HepG2 (cell line): Measurements from ENCODE around the gene ATP5PF. TPM values are rescaled to one million over a fixed set of nuclear protein-coding genes. Genes with fewer than 3 reads are reported as not detected.
A peak's percentile ranks its signal among the peaks of the same experiment; 100 is the strongest.

ENCODE experiments used
- BRF2 ChIP-seq: sonication (generic); formaldehyde crosslinking; IDR thresholded peaks from 2 replicates; pipeline ENCODE4 v1.8.1; 2022; ENCODE audit warnings: mild to moderate bottlenecking, missing genetic modification reagents
- CAMTA2 ChIP-seq: sonication (generic); formaldehyde crosslinking; IDR thresholded peaks from 2 replicates; pipeline ENCODE4 v1.4.0; 2020; ENCODE audit warnings: mild to moderate bottlenecking, missing genetic modification reagents, borderline replicate concordance
- CCAR2 ChIP-seq: fragments of 200-400 bp; formaldehyde crosslinking; optimal IDR thresholded peaks from 2 replicates; pipeline ENCODE3; 2018; ENCODE audit warnings: low read depth, mild to moderate bottlenecking, low read length, moderate library complexity
- FUBP1 ChIP-seq: sonication (generic); formaldehyde crosslinking; IDR thresholded peaks from 2 replicates; pipeline ENCODE4 v1.5.1; 2020; ENCODE audit warnings: missing genetic modification reagents, mild to moderate bottlenecking, borderline replicate concordance
- HNF4A ChIP-seq: sonication (generic); formaldehyde crosslinking; IDR thresholded peaks from 2 replicates; pipeline ENCODE4 v1.4.0; 2020; ENCODE audit warnings: missing genetic modification reagents
- KLF15 ChIP-seq: sonication (generic); formaldehyde crosslinking; IDR thresholded peaks from 2 replicates; pipeline ENCODE4 v1.8.1; 2023; ENCODE audit warnings: borderline replicate concordance, mild to moderate bottlenecking, inconsistent platforms, missing genetic modification reagents, mixed read lengths
- MXD1 ChIP-seq: sonication (generic); formaldehyde crosslinking; IDR thresholded peaks from 2 replicates; pipeline ENCODE4 v1.4.0; 2020; ENCODE audit warnings: mild to moderate bottlenecking, missing genetic modification reagents
- PAF1 ChIP-seq: IDR thresholded peaks from 2 replicates; pipeline ENCODE4 v1.6.1; 2016; ENCODE audit warnings: missing genetic modification reagents, missing compliant biosample characterization
- RFXANK ChIP-seq: IDR thresholded peaks from 2 replicates; pipeline ENCODE4 v1.6.1; 2016
- RNF2 ChIP-seq: fragments of 450-650 bp; conservative IDR thresholded peaks from 2 replicates; pipeline ENCODE4 v1.6.1; 2016; ENCODE audit warnings: low read depth
- STAT6 ChIP-seq: sonication (generic); formaldehyde crosslinking; IDR thresholded peaks from 2 replicates; pipeline ENCODE4 v1.4.0; 2020; ENCODE audit warnings: missing genetic modification reagents, mild to moderate bottlenecking, borderline replicate concordance
- TAF15 ChIP-seq: fragments of 200-400 bp; formaldehyde crosslinking; IDR thresholded peaks from one replicate; pipeline ENCODE4 v1.6.1; 2018; ENCODE audit warnings: mild to moderate bottlenecking, low read depth, low read length; ENCODE audit not compliant: poor library complexity, severe bottlenecking
- ZBTB3 ChIP-seq: sonication (generic); formaldehyde crosslinking; IDR thresholded peaks from 2 replicates; pipeline ENCODE4 v1.4.0; 2020; ENCODE audit warnings: low read depth, mild to moderate bottlenecking, moderate library complexity, missing genetic modification reagents, borderline replicate concordance
- ZNF121 ChIP-seq: sonication (generic); formaldehyde crosslinking; IDR thresholded peaks from 2 replicates; pipeline ENCODE4 v1.5.0; 2020; ENCODE audit warnings: mild to moderate bottlenecking, missing genetic modification reagents
- ZNF503 ChIP-seq: sonication (generic); formaldehyde crosslinking; IDR thresholded peaks from 2 replicates; pipeline ENCODE4 v1.4.0; 2020; ENCODE audit warnings: missing genetic modification reagents
- ZNF552 ChIP-seq: sonication (generic); formaldehyde crosslinking; IDR thresholded peaks from 2 replicates; pipeline ENCODE4 v1.9.0; 2022; ENCODE audit warnings: missing genetic modification reagents, mild to moderate bottlenecking, borderline replicate concordance
- ZNF724P ChIP-seq: sonication (generic); formaldehyde crosslinking; IDR thresholded peaks from 2 replicates; pipeline ENCODE4 v1.8.0; 2022; ENCODE audit warnings: missing genetic modification reagents, borderline replicate concordance
- ZSCAN5A ChIP-seq: sonication (generic); formaldehyde crosslinking; IDR thresholded peaks from 2 replicates; pipeline ENCODE4 v1.8.0; 2022; ENCODE audit warnings: mild to moderate bottlenecking, missing genetic modification reagents, borderline replicate concordance
- polyA plus RNA-seq, 8 experiments: library from polyadenylated mRNA; depleted of rRNA in 3 of 8; stranded (reverse) in 7 of 8; unstranded in 1 of 8; fragments of >200 nt; fragmentation: Illumina TruSeq in 4 of 8; extraction: Trizol in 4 of 8; gene quantifications; 2 replicates each; pipeline versions ENCODE4 v1.2.1 to v1.2.3, GENCODE V29; 2011 to 2016; ENCODE audit warnings: low read depth in 4 of 8, missing spikeins in 1 of 8, mixed read lengths in 1 of 8; ENCODE audit not compliant: insufficient read depth in 1 of 8
- total RNA-seq, 5 experiments: library from RNA; depleted of rRNA; stranded (reverse); fragments of >200 nt; fragmentation: Illumina TruSeq; extraction: Trizol; gene quantifications; 2 replicates each; pipeline ENCODE4 v1.2.3, GENCODE V29; 2016; ENCODE audit warnings: low read depth in 1 of 5

The ATP5PF gene
- total and polyA plus RNA-seq, 2 of the 13 experiments (the other 11 are each of a cell fraction or from before 2014, with no cell fraction given), result 131 to 157 TPM

GRCh38 chr21:25734904-25735645 is at the start of gene ATP5PF, which contains the start of gene GABPA (continued):
- TF ChIP-seq CCAR2 (no peak), ZNF724P (CRISPR knock-in tag) (peak; percentile 66; the same call in 1 of the 2 replicates), ZNF503 (CRISPR knock-in tag) (no peak), TAF15 (no peak), HNF4A (no peak), ZNF552 (CRISPR knock-in tag) (no peak), ZBTB3 (CRISPR knock-in tag) (0 out of 2 replicates have a peak, but pooled peaks have one; percentile 74), STAT6 (CRISPR knock-in tag) (no peak), RNF2 (0 out of 2 replicates have a peak, but pooled peaks have one; percentile 35), CAMTA2 (CRISPR knock-in tag) (no peak; the same call in 1 of the 2 replicates), MXD1 (CRISPR knock-in tag) (no peak), PAF1 (no peak), ZSCAN5A (CRISPR knock-in tag) (no peak), ZNF121 (no peak), RFXANK (CRISPR knock-in tag) (no peak), BRF2 (CRISPR knock-in tag) (peak; percentile 47; the same call in 1 of the 2 replicates), FUBP1 (CRISPR knock-in tag) (no peak), KLF15 (CRISPR knock-in tag) (0 out of 2 replicates have a peak, but pooled peaks have one; percentile 17)
